ENCODE measurements around the gene GPC5.

The GPC5 gene

DNA sequence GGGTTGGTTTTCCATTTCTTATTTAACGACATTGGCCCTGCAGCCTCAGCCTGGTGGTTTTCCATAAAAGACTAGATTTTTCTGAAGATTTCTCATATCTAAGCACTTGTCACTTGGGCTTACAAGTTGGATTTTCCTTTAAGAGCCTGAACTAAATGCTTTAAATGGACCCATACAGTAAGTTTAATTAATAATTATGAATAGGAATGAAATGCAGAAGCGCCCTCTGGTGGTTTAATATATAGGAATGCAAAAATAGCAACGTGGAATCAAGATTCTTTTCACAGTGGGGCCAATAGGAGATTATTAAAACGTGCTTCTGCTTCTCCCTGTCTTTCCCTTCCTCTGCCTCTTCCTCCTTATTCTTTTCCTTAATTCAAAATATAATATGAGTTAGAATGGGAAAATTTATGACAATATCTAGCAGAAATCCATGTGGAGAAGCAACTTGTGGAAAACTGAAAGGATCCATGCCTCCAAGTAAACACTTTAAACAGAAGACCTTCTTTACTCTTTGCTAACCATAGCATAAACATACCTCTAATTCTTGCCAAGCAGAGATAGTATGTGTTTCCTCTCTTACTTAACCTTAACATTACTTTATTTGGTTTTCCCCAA, 324.0 kb downstream of the GPC5 start:
- no peak for DNase-seq (ENCODE audit: extremely low read depth, insufficient read length)
- Histone ChIP-seq H3K4me3 (replicated peaks; ENCODE audit: low read depth, low read length) (no peak overlapping the region), H3K36me3 (ENCODE audit: control insufficient read depth, insufficient read depth, low read length) (no peaks in the 10 kb centered on the region)

DNA sequence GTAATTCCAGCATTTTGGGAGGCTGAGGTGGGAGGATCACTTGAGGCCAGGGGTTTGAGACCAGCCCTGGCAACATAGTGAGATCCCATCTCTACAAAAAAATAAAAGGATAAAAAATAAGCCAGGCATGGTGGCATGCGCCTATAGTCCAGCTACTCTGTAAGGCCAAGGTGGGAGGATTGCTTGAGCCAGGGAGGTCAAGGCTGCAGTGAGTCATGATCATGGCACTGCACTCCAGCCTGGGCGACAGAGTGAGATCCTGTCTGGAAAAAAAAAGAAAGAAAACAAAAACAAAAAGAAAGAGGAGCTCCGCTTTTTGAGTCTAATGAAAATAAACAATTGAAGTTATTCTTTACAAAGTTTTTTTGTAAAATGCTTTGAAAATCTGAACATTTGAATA, 326.2 kb downstream of the GPC5 start:
- H3K36me3 ChIP-seq (ENCODE audit: control insufficient read depth, insufficient read depth, low read length), result no peaks in the 10 kb centered on the region
- TF ChIP-seq, protein P1, sequence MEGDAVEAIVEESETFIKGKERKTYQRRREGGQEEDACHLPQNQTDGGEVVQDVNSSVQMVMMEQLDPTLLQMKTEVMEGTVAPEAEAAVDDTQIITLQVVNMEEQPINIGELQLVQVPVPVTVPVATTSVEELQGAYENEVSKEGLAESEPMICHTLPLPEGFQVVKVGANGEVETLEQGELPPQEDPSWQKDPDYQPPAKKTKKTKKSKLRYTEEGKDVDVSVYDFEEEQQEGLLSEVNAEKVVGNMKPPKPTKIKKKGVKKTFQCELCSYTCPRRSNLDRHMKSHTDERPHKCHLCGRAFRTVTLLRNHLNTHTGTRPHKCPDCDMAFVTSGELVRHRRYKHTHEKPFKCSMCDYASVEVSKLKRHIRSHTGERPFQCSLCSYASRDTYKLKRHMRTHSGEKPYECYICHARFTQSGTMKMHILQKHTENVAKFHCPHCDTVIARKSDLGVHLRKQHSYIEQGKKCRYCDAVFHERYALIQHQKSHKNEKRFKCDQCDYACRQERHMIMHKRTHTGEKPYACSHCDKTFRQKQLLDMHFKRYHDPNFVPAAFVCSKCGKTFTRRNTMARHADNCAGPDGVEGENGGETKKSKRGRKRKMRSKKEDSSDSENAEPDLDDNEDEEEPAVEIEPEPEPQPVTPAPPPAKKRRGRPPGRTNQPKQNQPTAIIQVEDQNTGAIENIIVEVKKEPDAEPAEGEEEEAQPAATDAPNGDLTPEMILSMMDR (IDR thresholded peaks at IDR 0.05; ENCODE audit: insufficient read depth, low read length, poor library complexity, severe bottlenecking), result no peak
- DNase-seq (ENCODE audit: extremely low read depth, insufficient read length), result no peak
- H3K4me3 ChIP-seq (replicated peaks; ENCODE audit: low read depth, low read length), result no peak overlapping the region
- H3K27me3 ChIP-seq (replicated peaks; ENCODE audit: control insufficient read depth, insufficient read depth, low read length), result no peaks in the 10 kb centered on the region

More for the DNA sequence above, 324.0 kb downstream of the GPC5 start:
- H3K27me3 ChIP-seq (replicated peaks; ENCODE audit: control insufficient read depth, insufficient read depth, low read length), result no peaks in the 10 kb centered on the region
- TF ChIP-seq, protein P1 (IDR thresholded peaks at IDR 0.05; ENCODE audit: insufficient read depth, low read length, poor library complexity, severe bottlenecking), result peak; percentile 46

DNA sequence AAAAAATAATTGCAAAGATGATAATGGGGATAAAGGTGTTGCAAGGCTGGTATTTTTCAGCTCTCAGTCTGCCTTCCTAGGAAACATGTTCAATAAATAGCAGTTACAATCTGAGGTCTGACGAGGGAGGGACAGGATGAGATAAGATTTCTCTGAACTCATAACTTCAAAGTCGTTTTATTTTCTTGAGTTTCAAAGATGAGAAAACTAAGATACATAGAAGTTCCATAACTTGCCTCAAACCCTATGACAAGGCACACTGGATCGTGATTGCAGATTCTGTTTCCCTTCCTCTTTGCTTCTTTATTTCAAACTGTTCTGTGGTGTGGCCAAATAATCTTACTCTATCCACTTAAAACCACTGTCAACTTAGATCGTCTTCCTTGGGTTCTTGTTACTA, 327.2 kb downstream of the GPC5 start:
- TF ChIP-seq, protein P1 (IDR thresholded peaks at IDR 0.05; ENCODE audit: insufficient read depth, low read length, poor library complexity, severe bottlenecking), result no peak
- no peak overlapping the region for H3K4me3 ChIP-seq (replicated peaks; ENCODE audit: low read depth, low read length)
- no peaks in the 10 kb centered on the region for H3K27me3 ChIP-seq (replicated peaks; ENCODE audit: control insufficient read depth, insufficient read depth, low read length)
- no peak for DNase-seq (ENCODE audit: extremely low read depth, insufficient read length)
- no peaks in the 10 kb centered on the region for H3K36me3 ChIP-seq (ENCODE audit: control insufficient read depth, insufficient read depth, low read length)

DNA sequence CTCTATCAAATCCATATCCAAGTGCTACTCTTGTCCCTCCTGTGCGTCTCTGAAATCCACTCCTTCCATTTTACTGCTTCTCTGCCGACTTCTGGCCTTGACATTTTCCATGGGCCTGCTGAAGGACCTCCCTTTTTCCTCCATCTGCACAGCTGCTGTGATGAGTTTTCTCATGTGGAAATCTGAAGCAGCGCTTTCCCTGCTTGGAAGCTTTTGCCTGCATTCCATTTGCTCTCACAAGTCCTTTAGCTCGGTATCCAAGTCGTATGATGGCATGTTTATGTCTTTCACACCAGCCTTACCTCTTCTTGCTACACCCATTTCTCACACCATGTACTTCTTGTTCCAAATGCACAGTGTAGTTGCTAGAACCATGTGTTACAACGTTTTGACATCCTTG, 328.2 kb downstream of the GPC5 start:
- Histone ChIP-seq H3K4me3 (replicated peaks; ENCODE audit: low read depth, low read length) (no peak overlapping the region), H3K27me3 (replicated peaks; ENCODE audit: control insufficient read depth, insufficient read depth, low read length) (no peaks in the 10 kb centered on the region)
- TF ChIP-seq, protein P1 (IDR thresholded peaks at IDR 0.05; ENCODE audit: insufficient read depth, low read length, poor library complexity, severe bottlenecking), result no peak

DNA sequence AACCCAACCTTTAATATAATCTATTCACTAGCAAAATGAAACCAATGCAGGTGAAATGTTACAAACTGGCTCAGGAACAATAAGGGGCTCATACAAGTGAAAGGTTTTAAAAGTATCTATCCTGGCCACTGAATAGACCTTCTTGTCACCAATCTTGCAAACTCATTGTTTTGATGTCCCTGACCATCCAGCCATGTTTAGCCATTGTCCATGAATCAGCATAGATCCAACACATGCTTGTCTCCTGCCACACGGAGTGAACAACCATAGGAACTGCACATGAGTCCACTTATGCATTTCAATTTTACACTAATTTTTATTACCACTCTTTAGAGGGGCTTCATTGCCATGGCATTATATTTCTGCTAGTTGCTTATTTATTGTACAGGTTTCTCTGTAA, 331.4 kb downstream of the GPC5 start:
- no peaks in the 10 kb centered on the region for H3K27me3 ChIP-seq (replicated peaks; ENCODE audit: control insufficient read depth, insufficient read depth, low read length)
- no peak for DNase-seq (ENCODE audit: extremely low read depth, insufficient read length)
- TF ChIP-seq, protein P1 (IDR thresholded peaks at IDR 0.05; ENCODE audit: insufficient read depth, low read length, poor library complexity, severe bottlenecking), result no peak
- H3K36me3 ChIP-seq (ENCODE audit: control insufficient read depth, insufficient read depth, low read length), result no peaks in the 10 kb centered on the region
- H3K4me3 ChIP-seq (replicated peaks; ENCODE audit: low read depth, low read length), result no peak overlapping the region

More for the DNA sequence above, 328.2 kb downstream of the GPC5 start:
- H3K36me3 ChIP-seq (ENCODE audit: control insufficient read depth, insufficient read depth, low read length), result no peaks in the 10 kb centered on the region
- DNase-seq (ENCODE audit: extremely low read depth, insufficient read length), result no peak

DNA sequence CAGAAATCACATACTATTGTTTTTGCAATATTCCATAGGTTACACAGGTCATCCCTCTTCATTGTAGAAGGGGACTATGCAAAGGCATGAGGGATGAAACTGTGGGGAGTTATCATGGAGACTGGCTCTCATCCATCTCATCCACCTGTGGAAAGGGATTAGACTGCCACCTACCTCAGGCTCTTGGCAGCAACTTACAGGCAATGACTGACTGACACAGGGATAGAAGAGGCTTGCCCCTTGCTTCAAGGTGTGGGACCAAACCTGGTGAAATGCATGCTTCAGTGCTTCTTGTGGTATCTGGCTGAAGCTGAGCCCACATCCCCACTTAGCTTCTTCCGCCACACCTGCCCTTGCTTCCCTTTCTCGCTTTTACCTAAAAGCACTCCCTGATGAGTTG, 341.3 kb downstream of the GPC5 start:
- TF ChIP-seq, protein P1 (IDR thresholded peaks at IDR 0.05; ENCODE audit: insufficient read depth, low read length, poor library complexity, severe bottlenecking), result no peak
- no peak for DNase-seq (ENCODE audit: extremely low read depth, insufficient read length)
- Histone ChIP-seq H3K4me3 (replicated peaks; ENCODE audit: low read depth, low read length) (no peak overlapping the region), H3K36me3 (ENCODE audit: control insufficient read depth, insufficient read depth, low read length) (no peaks in the 10 kb centered on the region), H3K27me3 (replicated peaks; ENCODE audit: control insufficient read depth, insufficient read depth, low read length) (no peaks in the 10 kb centered on the region)

Measured in GM06990 (cell line).